NCI-H2227 treated with DMSO at 0.1 percent for 48 hours (cell line): Measurements from ENCODE around the gene LRRC19.

Source experiments
- DNase-seq: peaks from one replicate; lab custom pipeline; 2025; lab: John Stamatoyannopoulos, UW

Gene LRRC19, protein sequence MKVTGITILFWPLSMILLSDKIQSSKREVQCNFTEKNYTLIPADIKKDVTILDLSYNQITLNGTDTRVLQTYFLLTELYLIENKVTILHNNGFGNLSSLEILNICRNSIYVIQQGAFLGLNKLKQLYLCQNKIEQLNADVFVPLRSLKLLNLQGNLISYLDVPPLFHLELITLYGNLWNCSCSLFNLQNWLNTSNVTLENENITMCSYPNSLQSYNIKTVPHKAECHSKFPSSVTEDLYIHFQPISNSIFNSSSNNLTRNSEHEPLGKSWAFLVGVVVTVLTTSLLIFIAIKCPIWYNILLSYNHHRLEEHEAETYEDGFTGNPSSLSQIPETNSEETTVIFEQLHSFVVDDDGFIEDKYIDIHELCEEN

DNA sequence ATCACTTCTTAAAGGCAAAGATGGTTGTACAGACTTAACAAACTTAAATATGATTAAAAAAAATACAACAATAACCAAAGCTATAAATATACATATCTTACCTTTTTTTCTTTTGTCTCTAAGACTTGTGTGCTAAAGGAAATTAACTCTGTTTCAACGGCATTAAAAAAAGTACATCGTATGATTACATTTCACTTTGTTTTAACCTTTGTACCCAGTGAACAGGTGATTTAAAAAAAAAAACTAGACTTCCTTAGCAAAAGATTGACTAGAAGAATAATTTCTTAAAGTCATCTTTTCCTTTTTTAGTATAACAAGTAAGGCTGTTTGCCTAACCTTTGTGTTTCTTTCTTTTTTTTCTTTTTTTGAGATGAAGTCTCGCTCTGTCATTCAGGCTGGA lies at the start of gene LRRC19:
LRRC19 (minus strand) TSS at position 182 of the 400 bp plus-strand sequence. CDS start 5,978 bp downstream, outside the sequence.
- no peak for DNase-seq

DNA sequence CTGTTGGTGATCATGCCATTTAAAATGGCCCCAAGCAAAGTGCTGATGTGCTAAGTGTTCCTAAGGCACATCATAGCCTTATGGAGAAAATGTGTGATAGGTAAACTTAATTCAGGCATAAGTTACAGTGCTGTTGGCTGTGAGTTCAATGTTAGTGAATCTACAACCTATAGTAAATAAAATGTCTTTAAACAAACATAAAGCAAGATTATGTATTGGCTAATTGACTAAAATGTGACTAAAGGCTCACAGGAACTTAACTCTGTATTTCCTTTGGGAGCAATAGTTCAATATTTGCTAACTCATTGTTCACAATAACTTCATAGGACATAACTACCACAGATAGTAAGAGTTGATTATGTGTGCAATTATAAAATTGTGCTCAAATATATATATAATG lies 49.4 kb upstream of the LRRC19 start:
- no peak for DNase-seq

DNA sequence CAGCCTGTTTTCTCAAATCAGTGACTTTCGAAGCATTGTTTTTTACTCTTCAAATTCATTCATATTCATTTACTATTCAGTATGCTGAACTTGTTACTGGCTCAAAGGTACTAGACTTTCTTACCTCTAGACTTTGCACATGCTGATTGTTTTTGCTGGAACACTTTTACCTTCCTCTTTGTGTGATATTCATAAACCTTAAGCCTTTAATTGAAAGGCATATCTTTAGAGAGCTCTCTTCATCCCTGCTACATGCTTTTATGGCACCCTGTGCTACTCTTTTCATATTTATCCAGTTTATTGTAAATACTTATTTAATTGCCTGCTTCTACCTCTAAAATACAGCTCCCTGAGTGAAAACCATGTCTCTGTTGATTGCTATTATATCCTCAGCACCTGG lies 48.7 kb upstream of the LRRC19 start:
- no peak for DNase-seq

GRCh38 chr9:27053369-27054022 lies 48.0 kb upstream of the LRRC19 start:
- no peak for DNase-seq

- no peak for DNase-seq
These were observed 41.7 kb upstream of the LRRC19 start for GRCh38 chr9:27047136-27047535.

DNA sequence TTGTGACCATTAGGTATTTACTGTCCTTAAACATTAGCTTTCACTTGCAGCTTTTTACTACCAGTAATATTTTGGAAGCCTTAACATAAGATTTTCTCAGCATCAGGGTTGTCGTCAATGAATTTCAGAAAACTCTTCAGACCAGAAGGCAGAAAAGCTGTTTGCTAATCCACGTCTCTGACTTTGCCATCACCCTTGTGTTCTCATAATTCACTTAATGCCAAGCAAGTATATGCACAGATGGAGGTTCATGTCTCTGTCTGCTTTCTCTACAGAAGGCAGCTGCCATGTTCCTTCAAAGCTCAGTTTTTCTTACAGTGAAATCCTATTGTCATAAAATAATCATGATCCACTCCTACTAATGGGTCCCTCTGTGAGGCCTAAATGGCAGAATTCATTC lies 37.7 kb upstream of the LRRC19 start:
- DNase-seq, result no peak

DNA sequence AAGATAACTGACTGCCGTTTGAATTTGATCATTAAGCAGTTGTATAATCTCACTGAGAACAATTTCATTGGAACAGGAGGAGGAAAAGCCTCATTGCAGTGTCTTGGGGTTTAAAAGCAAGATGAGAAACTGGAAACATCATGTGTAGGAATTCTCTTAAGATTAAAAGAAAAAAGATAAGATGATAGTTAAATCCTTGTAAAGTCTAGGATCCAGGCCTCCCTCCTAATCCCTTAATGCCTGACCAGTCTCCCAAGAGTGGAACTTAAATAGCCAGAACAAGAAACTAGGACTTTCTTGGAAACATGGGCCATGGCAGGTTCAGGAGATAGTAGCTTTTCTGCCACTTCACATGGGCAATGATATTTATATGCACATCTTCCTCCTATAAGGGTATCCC lies 37.0 kb upstream of the LRRC19 start:
- DNase-seq, result no peak

DNA sequence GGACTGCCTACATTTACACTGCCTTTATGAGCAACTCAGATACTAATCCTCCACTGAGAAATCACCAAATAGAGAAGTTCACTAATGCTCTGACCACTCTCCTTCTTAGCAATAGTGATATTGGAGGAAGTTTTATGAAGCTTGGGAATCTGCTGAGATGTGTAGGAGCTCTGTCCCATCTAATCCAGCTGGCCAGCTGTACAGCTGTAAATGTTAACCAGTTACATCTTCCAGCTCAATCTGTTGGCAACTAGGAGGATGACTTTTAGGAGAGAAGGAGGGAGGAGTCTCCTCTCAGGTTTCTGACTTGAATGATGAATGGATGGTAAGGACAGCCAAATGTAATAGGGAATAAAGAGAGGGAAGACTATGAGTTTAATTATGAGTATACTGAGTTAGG lies 36.3 kb upstream of the LRRC19 start:
- DNase-seq, result no peak

DNA sequence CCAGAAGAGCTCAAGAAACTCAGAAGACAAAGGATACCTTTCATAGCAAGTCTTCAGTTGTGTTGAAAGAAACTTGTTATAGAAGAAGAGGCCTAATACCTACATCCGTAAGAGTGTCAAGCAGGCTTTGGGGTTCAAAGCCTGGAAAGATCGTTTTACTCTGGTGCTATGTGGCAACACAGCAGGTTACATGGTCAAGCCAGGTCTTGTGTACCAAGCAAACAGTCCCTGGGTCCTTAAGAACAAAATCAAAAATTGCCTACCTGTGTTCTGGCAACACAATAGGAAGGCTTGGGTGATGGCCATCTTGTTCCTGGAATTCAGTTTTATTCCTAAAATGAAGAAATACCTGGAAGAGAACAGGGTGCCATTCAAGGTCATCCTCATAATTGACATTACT lies 32.0 kb upstream of the LRRC19 start:
- DNase-seq, result no peak

- DNase-seq, result peak; percentile 3
These were observed 28.4 kb upstream of the LRRC19 start for GRCh38 chr9:27033815-27034403.

GRCh38 chr9:27029186-27029585 lies 23.7 kb upstream of the LRRC19 start:
- DNase-seq, result no peak

- DNase-seq, result no peak
These were observed 17.4 kb upstream of the LRRC19 start for GRCh38 chr9:27022920-27023319.

DNA sequence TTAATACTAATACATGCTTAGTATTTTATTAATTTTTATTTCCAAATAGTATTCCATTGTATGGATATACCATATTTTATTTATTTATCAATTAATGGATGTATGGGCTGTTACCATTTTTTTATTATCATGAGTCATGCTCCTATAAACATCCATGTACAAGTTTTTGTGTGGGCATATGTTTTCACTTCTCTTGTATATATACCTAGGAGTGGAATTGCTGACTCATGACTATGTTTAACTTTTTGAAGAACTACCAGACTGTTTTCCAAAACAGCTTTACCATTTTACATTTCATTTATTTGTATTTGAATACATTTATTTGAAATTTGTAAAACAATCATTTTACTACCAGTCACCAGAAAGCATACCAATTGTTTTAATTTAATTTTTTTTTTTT lies 14.1 kb upstream of the LRRC19 start:
- no peak for DNase-seq

- no peak for DNase-seq
These were observed 1.9 kb downstream of the LRRC19 start for GRCh38 chr9:27003426-27004077.

DNA sequence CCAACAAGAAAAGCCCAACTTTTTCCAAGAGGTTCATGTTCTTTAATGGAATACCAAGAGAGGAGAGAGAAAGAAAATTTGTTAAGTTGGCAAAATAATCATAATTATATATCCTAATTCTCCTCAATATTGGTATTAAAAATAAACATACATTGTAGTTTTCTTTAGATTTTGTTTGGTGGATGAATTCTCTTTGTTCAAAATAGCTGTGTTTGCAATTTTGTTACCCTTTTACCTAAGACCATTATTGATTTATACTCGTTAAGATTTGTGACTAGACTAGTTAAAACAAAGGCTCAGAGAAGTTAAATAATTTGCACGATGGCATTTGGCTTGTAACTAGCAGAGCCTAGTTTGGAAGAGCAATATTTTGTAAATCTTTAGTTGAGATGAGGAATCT lies 9.7 kb downstream of the LRRC19 start:
- DNase-seq, result no peak

DNA sequence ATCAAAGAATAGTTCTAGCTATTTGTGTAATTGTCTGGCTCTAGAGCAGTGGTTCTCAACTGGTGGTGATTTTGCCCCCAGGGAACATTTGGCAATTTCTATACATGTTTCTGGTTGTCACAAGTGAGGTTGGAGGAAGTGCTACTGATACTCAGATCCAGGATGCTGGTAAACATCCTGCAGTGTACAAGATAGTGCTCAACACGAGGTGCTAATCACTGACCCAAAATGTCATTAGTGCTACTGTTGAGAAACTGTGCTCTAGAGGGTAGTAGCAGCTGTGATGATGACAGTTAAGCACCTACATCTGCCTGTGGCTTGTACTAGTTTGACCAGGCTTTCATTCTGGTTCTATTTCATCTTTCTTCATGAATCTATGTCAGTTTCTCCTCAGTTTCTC lies 22.1 kb downstream of the LRRC19 start:
- DNase-seq, result no peak

- no peak for DNase-seq
These were observed 29.5 kb downstream of the LRRC19 start for GRCh38 chr9:26975728-26976707.

GRCh38 chr9:26974927-26975326 lies 30.5 kb downstream of the LRRC19 start:
- DNase-seq, result no peak

DNA sequence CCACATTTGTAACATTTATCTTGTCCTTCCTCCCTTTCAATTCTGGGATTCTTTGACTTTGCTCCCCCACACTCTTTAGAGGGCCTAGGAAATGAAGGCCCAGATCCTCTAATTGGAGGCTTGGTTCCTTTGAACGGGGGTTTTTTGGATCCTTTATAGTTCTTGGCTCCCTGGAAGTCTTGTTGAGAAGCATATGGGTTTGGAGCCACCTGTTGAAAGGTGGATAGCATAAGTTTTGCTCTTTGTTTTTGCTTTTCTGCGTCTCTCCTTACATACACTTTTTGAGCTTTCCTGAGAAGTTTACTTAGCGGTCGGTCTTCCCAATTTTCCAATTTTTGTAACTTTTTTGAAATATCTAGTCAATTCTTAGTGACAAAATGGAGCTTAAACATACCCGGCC lies 31.5 kb downstream of the LRRC19 start:
- no peak for DNase-seq

DNA sequence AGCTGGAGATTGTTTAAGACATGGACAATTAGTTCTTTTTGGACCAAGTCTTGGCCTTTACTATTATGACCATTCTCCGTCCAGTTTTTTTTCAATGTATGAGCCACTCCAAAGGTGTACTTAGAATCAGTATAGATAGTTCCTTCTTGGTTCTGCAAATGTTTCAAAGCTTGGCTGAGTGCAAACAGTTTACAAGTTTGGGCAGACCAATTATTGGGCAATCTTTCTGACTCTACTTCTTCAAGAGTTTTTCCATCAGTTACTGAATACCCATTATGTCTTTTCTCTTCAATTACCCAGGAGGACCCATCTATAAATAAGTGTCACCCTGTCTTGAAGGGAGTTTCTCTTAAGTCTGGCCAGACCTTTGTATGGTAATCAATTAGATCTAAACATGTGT lies 33.8 kb downstream of the LRRC19 start:
- no peak for DNase-seq

DNA sequence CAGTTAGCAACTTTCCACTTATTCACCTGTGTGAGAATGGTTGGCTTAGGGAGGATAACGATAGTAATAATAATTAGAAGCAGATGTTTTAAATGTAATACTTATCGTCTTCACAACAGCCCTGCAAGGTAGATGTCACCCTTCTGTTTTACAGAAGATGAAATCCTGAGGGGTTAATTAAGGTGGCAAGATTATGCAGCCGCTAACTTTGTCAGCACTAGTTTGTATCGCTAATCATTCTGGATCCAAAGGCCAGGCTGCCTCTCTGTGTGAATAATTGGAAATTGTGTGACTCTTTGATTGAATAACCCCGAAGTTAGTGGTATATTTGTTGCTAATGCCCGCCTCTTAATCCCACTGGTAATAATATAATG lies 48.6 kb downstream of the LRRC19 start:
- no peak for DNase-seq
